Ovary (tissue), 3 donors: ENCODE measurements around the gene LRCH4.

ENCODE experiments used
- EP300 ChIP-seq: sonication (generic); formaldehyde crosslinking; IDR thresholded peaks from one replicate; pipeline ENCODE4 v1.6.1; 2017; ENCODE audit warnings: antibody characterized with exemption
- POLR2A ChIP-seq: fragments of 450-650 bp; IDR thresholded peaks from one replicate; pipeline ENCODE4 v1.6.1; 2017; ENCODE audit warnings: antibody characterized with exemption, mild to moderate bottlenecking, moderate library complexity
- TF ChIP-seq, protein P1 (sequence below), 3 donors: fragments of 450-650 bp in 2 of 3; fragments of 200-600 bp in 1 of 3; IDR thresholded peaks; one replicate each; pipeline versions ENCODE4 v1.5.1 to v1.8.0; 2016 to 2022; ENCODE audit warnings: antibody characterized with exemption in 3 of 3, mild to moderate bottlenecking in 1 of 3
- donor health status: DM: no; HTN: no; CAD: no.

GRCh38 chr7:100556541-100556940 lies 29.4 kb downstream of the LRCH4 start:
- TF ChIP-seq, protein P1, sequence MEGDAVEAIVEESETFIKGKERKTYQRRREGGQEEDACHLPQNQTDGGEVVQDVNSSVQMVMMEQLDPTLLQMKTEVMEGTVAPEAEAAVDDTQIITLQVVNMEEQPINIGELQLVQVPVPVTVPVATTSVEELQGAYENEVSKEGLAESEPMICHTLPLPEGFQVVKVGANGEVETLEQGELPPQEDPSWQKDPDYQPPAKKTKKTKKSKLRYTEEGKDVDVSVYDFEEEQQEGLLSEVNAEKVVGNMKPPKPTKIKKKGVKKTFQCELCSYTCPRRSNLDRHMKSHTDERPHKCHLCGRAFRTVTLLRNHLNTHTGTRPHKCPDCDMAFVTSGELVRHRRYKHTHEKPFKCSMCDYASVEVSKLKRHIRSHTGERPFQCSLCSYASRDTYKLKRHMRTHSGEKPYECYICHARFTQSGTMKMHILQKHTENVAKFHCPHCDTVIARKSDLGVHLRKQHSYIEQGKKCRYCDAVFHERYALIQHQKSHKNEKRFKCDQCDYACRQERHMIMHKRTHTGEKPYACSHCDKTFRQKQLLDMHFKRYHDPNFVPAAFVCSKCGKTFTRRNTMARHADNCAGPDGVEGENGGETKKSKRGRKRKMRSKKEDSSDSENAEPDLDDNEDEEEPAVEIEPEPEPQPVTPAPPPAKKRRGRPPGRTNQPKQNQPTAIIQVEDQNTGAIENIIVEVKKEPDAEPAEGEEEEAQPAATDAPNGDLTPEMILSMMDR (IDR thresholded peaks at IDR 0.05) = no peak
- TF ChIP-seq EP300 (no peak), POLR2A (no peak)
